GM12878 (cell line): ENCODE measurements around the gene HCFC1.

Experiments used
- EP300 ChIP-seq, 2 experiments: fragments of 150-350 bp in 1 of 2; IDR thresholded peaks; 2 replicates each; pipeline ENCODE4 v1.6.1; 2011 to 2012; ENCODE audit warnings: low read depth in 2 of 2, low read length in 2 of 2, borderline replicate concordance in 1 of 2, improper control_type of control experiment in 1 of 2, inconsistent platforms in 1 of 2; ENCODE audit not compliant: control insufficient read depth in 1 of 2
- ESRRA ChIP-seq: IDR thresholded peaks from 2 replicates; pipeline ENCODE4 v1.6.1; 2012; ENCODE audit warnings: mild to moderate bottlenecking, low read length, improper control_type of control experiment
- IKZF1 ChIP-seq: fragments of 450-650 bp; conservative IDR thresholded peaks from 2 replicates; pipeline ENCODE4 v1.6.1; 2017; ENCODE audit warnings: antibody characterized with exemption, mild to moderate bottlenecking
- JUNB ChIP-seq: IDR thresholded peaks from 2 replicates; pipeline ENCODE4 v1.6.1; 2016; ENCODE audit warnings: antibody characterized with exemption, mild to moderate bottlenecking
- NBN ChIP-seq: fragments of 450-650 bp; IDR thresholded peaks from 2 replicates; pipeline ENCODE4 v1.6.1; 2016
- PML ChIP-seq: IDR thresholded peaks from 2 replicates; pipeline ENCODE4 v1.6.1; 2012; ENCODE audit warnings: low read length, inconsistent platforms
- POLR2A ChIP-seq: IDR thresholded peaks from 2 replicates; pipeline ENCODE4 v1.6.1; 2011; ENCODE audit warnings: low read depth, mild to moderate bottlenecking, low read length
- RAD21 ChIP-seq: IDR thresholded peaks from 2 replicates; pipeline ENCODE4 v1.6.1; 2011; ENCODE audit warnings: mild to moderate bottlenecking, low read depth, low read length, moderate library complexity; ENCODE audit not compliant: insufficient read depth
- TARDBP ChIP-seq: IDR thresholded peaks from 2 replicates; pipeline ENCODE4 v1.6.1; 2016; ENCODE audit warnings: borderline replicate concordance
- TCF12 ChIP-seq: IDR thresholded peaks from 2 replicates; pipeline ENCODE4 v1.6.1; 2011; ENCODE audit warnings: low read depth, mild to moderate bottlenecking, low read length
- ZBTB40 ChIP-seq: fragments of 450-650 bp; IDR thresholded peaks from 2 replicates; pipeline ENCODE4 v1.6.1; 2016; ENCODE audit warnings: mild to moderate bottlenecking, moderate library complexity, borderline replicate concordance
- TF ChIP-seq, protein P1 (sequence below): IDR thresholded peaks from 2 replicates; pipeline ENCODE4 v1.6.1; 2012; ENCODE audit warnings: mild to moderate bottlenecking, low read depth, low read length
- TF ChIP-seq, protein P2 (sequence below), 3 experiments: IDR thresholded peaks in 2 of 3; conservative IDR thresholded peaks in 1 of 3; 2 replicates each; pipeline ENCODE4 v1.5.1; 2011; ENCODE audit warnings: low read depth in 3 of 3, low read length in 3 of 3, mild to moderate bottlenecking in 3 of 3, control low read depth in 2 of 3, moderate library complexity in 2 of 3, inconsistent platforms in 1 of 3, mixed read lengths in 1 of 3; ENCODE audit not compliant: control insufficient read depth in 2 of 3, insufficient read depth in 1 of 3; ENCODE audit errors: extremely low read depth in 1 of 3

DNA sequence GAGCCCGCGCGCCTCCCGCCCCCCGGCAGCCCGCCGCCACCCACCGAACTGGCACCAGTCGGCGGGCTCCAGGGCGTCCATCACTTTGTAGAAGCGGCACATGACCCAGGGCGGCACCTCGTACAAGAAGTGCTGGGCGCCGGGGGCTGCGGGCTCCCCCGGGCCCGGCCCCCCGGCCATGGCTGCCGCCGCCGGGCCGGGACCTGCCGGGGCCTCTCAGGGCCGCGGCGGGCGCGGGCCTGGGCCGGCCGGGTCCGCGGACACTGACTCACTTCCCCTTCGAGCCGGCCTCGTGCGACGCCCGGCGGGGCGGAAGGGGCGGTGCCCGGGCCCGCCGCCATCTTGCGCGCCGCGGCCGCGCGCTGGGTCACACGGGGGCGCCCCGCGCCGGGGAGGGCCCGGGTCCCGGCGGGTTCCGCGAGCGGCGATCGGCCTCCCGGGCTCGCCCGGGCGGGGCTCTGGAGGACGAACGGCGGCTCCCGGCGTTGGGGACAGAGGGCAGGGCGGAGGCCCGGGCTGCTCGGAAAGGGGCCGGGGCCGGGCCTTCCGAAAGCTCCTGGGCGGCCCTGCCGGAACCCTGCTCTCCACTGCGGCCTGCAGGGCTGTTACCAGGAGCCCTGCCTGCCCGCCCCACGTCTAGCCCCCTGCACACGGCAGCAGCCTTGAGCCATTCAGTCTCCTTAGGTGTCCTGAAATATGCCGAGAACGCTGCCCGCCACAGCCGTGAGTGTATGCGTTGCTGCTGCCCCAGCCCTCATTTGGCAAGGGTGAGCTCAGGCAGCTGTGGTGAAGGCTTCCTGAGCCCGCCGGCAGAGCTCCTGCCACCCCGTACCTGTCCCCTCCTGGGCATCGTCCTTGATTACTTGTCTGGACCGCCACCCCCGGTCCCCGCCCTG, 48.3 kb upstream of the HCFC1 start, which contains the start of gene IRAK1:
- peak; percentile 64 for TF ChIP-seq POLR2A
- TF ChIP-seq ESRRA, result no peak
- no peak for TF ChIP-seq ZBTB40
- TF ChIP-seq TCF12, result no peak
- peak; percentile 25 for TF ChIP-seq IKZF1
- no peak for TF ChIP-seq TARDBP
- TF ChIP-seq, protein P1, sequence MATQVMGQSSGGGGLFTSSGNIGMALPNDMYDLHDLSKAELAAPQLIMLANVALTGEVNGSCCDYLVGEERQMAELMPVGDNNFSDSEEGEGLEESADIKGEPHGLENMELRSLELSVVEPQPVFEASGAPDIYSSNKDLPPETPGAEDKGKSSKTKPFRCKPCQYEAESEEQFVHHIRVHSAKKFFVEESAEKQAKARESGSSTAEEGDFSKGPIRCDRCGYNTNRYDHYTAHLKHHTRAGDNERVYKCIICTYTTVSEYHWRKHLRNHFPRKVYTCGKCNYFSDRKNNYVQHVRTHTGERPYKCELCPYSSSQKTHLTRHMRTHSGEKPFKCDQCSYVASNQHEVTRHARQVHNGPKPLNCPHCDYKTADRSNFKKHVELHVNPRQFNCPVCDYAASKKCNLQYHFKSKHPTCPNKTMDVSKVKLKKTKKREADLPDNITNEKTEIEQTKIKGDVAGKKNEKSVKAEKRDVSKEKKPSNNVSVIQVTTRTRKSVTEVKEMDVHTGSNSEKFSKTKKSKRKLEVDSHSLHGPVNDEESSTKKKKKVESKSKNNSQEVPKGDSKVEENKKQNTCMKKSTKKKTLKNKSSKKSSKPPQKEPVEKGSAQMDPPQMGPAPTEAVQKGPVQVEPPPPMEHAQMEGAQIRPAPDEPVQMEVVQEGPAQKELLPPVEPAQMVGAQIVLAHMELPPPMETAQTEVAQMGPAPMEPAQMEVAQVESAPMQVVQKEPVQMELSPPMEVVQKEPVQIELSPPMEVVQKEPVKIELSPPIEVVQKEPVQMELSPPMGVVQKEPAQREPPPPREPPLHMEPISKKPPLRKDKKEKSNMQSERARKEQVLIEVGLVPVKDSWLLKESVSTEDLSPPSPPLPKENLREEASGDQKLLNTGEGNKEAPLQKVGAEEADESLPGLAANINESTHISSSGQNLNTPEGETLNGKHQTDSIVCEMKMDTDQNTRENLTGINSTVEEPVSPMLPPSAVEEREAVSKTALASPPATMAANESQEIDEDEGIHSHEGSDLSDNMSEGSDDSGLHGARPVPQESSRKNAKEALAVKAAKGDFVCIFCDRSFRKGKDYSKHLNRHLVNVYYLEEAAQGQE, result no peak
- no peak for TF ChIP-seq RAD21
- TF ChIP-seq NBN, result no peak
- TF ChIP-seq, protein P2, sequence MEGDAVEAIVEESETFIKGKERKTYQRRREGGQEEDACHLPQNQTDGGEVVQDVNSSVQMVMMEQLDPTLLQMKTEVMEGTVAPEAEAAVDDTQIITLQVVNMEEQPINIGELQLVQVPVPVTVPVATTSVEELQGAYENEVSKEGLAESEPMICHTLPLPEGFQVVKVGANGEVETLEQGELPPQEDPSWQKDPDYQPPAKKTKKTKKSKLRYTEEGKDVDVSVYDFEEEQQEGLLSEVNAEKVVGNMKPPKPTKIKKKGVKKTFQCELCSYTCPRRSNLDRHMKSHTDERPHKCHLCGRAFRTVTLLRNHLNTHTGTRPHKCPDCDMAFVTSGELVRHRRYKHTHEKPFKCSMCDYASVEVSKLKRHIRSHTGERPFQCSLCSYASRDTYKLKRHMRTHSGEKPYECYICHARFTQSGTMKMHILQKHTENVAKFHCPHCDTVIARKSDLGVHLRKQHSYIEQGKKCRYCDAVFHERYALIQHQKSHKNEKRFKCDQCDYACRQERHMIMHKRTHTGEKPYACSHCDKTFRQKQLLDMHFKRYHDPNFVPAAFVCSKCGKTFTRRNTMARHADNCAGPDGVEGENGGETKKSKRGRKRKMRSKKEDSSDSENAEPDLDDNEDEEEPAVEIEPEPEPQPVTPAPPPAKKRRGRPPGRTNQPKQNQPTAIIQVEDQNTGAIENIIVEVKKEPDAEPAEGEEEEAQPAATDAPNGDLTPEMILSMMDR (IDR thresholded peaks at IDR 0.05 in 2 of 3, conservative IDR thresholded peaks at IDR 0.05 in 1 of 3; ENCODE audit: control insufficient read depth in 2 of 3, extremely low read depth in 1 of 3, insufficient read depth in 1 of 3, low read depth in 3 of 3, low read length in 3 of 3), result no peak; a peak in 1 of 6 replicates
- TF ChIP-seq EP300 (IDR thresholded peaks at IDR 0.05; ENCODE audit: borderline replicate concordance in 1 of 2, control insufficient read depth in 1 of 2, low read depth in 2 of 2, low read length in 2 of 2), result no peak
- no peak for TF ChIP-seq PML
- TF ChIP-seq JUNB, result no peak
